Prostate gland (tissue), 2 donors: ENCODE measurements around the gene PNPLA4. TPM values are rescaled to one million over a fixed set of nuclear protein-coding genes. Genes with fewer than 3 reads are reported as not detected.

ENCODE experiments used
- DNase-seq: peaks from one replicate; pipeline ENCODE4 v3.0.0-alpha.2; 2019; ENCODE audit warnings: low spot score
- H3K27ac ChIP-seq, 2 donors: fragments of 200-600 bp; sonication (generic); 2 replicates each; pipeline ENCODE4 v1.5.1; 2017 to 2019
- H3K27me3 ChIP-seq: fragments of 200-600 bp; sonication (generic); replicated peaks from 2 replicates; pipeline ENCODE4 v1.5.1; 2019; ENCODE audit not compliant: insufficient read depth
- H3K36me3 ChIP-seq, 2 donors: fragments of 200-600 bp; sonication (generic); 1 replicate in 1 of 2; 2 replicates in 1 of 2; pipeline versions ENCODE4 v1.5.1 to v1.8.1; 2017 to 2019
- H3K4me1 ChIP-seq: fragments of 200-600 bp; sonication (generic); replicated peaks from 2 replicates; pipeline ENCODE4 v1.5.1; 2019
- H3K4me3 ChIP-seq, 2 donors: fragments of 200-600 bp; sonication (generic); 2 replicates each; pipeline ENCODE4 v1.5.1; 2017 to 2019
- H3K9me3 ChIP-seq: fragments of 200-600 bp; sonication (generic); 2 replicates; pipeline ENCODE4 v1.5.1; 2017
- POLR2A ChIP-seq: fragments of 450-650 bp; IDR thresholded peaks from one replicate; pipeline ENCODE4 v1.6.1; 2016; ENCODE audit warnings: antibody characterized with exemption, mild to moderate bottlenecking
- POLR2AphosphoS5 ChIP-seq: sonication (generic); formaldehyde crosslinking; IDR thresholded peaks from one replicate; pipeline ENCODE4 v1.6.1; 2017; ENCODE audit warnings: antibody characterized with exemption
- WGBS: methylation state at CpG from one replicate; pipeline ENCODE4 v1.1.5; 2018; 5-methylcytosine and 5-hydroxymethylcytosine counted together
- intact Hi-C: fragments of 100-400 bp; cut with DNase I; formaldehyde crosslinking; loops from one replicate; pipeline ENCODE4 v1.14.2; 2022
- total RNA-seq, 2 donors: library from RNA; depleted of rRNA; stranded (reverse); fragments of >200 nt; gene quantifications; one replicate each; pipeline ENCODE4 v1.1.0, GENCODE V29; 2016
- TF ChIP-seq, protein P1 (sequence below), 4 experiments: fragments of 200-600 bp in 2 of 4; fragments of 450-650 bp in 2 of 4; sonication (generic) in 2 of 4; IDR thresholded peaks; 1 replicate in 3 of 4; 2 replicates in 1 of 4; pipeline ENCODE4 v1.5.1; 2016 to 2019; ENCODE audit warnings: antibody characterized with exemption in 4 of 4, mild to moderate bottlenecking in 2 of 4, moderate library complexity in 2 of 4

PNPLA4 gene, protein sequence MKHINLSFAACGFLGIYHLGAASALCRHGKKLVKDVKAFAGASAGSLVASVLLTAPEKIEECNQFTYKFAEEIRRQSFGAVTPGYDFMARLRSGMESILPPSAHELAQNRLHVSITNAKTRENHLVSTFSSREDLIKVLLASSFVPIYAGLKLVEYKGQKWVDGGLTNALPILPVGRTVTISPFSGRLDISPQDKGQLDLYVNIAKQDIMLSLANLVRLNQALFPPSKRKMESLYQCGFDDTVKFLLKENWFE
- 10 to 100 TPM; 23.1 to 29.0 TPM for total RNA-seq

DNA sequence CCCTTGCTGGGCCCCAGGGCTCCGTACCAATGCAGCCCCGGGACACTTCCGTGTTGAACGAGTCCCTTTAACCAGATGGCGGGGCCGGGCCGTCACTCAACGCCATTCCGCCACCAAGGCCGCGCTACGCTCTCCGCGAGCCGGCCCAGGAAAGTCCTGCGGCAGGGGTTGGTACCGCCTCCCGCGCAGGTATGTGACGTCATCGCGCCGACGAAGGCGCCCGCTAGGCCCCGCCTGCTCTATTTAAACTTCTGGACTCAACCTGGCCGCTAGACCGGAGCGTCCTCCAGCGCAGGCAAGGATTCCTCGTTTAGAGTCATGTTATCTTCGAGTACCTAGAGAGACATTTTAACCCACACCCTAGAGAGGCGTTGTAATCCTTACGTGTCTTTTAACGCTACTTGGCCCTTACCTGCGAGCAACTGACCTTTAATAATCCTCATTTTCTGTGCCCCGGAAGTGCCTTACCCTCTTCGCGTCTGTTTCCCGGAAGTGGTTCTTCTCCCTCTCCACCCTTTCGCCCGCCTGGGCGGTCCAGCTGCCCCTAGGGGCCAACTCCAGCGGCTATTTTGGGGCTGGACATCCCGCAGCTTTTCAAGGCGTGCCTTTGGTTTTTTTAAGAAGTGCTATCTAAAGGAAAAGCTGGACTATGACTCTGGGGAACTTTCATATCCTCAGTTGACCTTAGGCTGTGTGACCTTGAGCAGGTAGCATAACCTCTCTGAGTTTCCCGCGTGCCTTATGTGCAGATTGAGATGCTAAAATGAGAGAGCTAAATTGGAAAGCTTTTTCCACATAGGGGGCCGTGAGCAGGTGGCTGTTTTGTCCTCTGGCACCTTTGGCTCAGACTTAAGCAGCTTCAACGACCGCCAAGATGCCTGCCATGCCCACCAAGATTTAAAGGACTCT lies at the start of gene PNPLA4:
Gene PNPLA4, minus strand, starts transcription at position 155 of the 909 bp plus-strand sequence. CDS start 1,294 bp downstream, outside the sequence.
- Histone ChIP-seq H3K4me3 (peak within 1 kb of the TSS; percentile 43 to 45), H3K27ac (peak within 1 kb of the TSS; percentile 69 to 75), H3K27me3 (no peaks in the 10 kb centered on the region), H3K4me1 (no peaks in the 10 kb centered on the region), H3K9me3 (no peaks in the 10 kb centered on the region), H3K36me3 (no peaks in the 10 kb centered on the region)
- DNase-seq = peak; percentile 74
- intact Hi-C loops = no loop called here
- TF ChIP-seq POLR2A (peak; percentile 33), POLR2AphosphoS5 (peak; percentile 71)
- TF ChIP-seq, protein P1, sequence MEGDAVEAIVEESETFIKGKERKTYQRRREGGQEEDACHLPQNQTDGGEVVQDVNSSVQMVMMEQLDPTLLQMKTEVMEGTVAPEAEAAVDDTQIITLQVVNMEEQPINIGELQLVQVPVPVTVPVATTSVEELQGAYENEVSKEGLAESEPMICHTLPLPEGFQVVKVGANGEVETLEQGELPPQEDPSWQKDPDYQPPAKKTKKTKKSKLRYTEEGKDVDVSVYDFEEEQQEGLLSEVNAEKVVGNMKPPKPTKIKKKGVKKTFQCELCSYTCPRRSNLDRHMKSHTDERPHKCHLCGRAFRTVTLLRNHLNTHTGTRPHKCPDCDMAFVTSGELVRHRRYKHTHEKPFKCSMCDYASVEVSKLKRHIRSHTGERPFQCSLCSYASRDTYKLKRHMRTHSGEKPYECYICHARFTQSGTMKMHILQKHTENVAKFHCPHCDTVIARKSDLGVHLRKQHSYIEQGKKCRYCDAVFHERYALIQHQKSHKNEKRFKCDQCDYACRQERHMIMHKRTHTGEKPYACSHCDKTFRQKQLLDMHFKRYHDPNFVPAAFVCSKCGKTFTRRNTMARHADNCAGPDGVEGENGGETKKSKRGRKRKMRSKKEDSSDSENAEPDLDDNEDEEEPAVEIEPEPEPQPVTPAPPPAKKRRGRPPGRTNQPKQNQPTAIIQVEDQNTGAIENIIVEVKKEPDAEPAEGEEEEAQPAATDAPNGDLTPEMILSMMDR (IDR thresholded peaks at IDR 0.05) = peak in 2 of 4 experiments; percentile 22 to 26
- 7% methylated on average over 43 of the region's 52 CpGs for WGBS

DNA sequence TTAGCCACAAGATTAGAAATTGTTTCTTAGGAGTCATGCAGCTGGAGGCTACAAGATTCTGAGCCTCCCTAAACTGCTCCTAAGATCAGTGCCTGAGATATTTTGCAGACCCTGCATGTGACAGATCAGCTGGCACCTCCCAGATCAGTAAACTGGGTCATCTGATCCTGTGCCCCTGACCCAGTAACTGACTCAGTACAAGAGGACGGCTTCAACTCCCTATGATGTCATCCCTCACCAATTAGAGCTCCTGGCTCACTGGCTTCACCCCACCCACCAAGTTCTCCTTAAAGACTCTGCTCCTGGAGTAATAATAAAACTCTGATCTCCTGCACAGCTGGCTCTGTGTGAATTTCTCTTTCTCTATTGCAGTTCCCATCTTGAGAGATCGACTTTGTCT lies 45.4 kb upstream of the PNPLA4 start:
- H3K4me3 ChIP-seq = no peak overlapping the region
- intact Hi-C loops = no loop called here
- DNase-seq = no peak
- no peak overlapping the region for H3K27ac ChIP-seq
- H3K4me1 ChIP-seq = no peaks in the 10 kb centered on the region
- 75% methylated on average over 2 of the region's 2 CpGs for WGBS
- H3K27me3 ChIP-seq = no peaks in the 10 kb centered on the region
- TF ChIP-seq POLR2AphosphoS5 (no peak), POLR2A (no peak)
- TF ChIP-seq, protein P1 (IDR thresholded peaks at IDR 0.05) = no peak
- no peaks in the 10 kb centered on the region for H3K36me3 ChIP-seq
- no peaks in the 10 kb centered on the region for H3K9me3 ChIP-seq

DNA sequence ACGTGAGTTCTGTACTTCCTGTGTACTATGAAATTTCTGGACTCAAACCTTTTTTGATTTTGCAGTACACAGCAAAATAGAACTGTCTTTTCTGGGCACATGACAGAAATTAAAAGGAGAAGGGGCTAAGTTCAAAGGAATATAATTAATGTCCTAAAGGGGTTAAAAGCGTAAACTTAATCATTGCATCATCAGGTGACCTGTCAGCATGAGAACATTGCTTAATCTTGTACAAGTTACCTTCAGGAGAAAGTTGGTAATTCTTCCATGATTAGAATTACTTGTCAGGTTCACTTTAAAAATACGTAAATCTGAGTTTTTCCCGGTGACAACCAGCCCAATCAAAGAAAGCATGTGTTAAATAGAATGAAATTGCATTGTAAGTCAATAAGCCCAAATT lies 43.2 kb upstream of the PNPLA4 start:
- H3K27ac ChIP-seq = no peak overlapping the region
- TF ChIP-seq POLR2A = no peak
- no peak for TF ChIP-seq POLR2AphosphoS5
- TF ChIP-seq, protein P1 (IDR thresholded peaks at IDR 0.05) = no peak
- no peak for DNase-seq
- no peak overlapping the region for H3K4me3 ChIP-seq
- H3K4me1 ChIP-seq = no peaks in the 10 kb centered on the region
- H3K36me3 ChIP-seq = no peaks in the 10 kb centered on the region
- intact Hi-C loops = no loop called here
- H3K27me3 ChIP-seq = no peaks in the 10 kb centered on the region
- 95% methylated on average over 4 of the region's 4 CpGs for WGBS
- no peaks in the 10 kb centered on the region for H3K9me3 ChIP-seq

DNA sequence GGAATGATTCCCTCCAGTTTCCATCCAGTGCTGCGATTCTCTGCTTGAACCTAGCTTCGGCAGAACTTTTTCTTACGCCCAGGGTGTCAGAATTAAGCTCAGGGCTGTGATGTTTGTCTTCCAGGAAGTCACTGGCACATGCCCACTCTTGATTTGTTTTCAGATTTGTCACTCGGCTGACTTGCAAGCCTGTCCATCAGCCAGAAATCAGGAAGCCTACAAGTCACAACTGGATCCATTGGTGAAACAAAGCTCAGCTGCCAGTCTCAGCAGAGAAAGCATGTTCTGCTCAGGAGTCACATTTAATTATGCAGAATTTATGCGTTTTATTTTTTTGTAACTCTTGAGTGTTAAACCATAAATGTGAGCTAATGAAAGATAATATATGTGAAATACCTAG lies 38.2 kb upstream of the PNPLA4 start:
- Histone ChIP-seq H3K27me3 (no peaks in the 10 kb centered on the region), H3K4me1 (no peaks in the 10 kb centered on the region), H3K9me3 (no peaks in the 10 kb centered on the region), H3K27ac (no peak overlapping the region), H3K36me3 (no peaks in the 10 kb centered on the region), H3K4me3 (no peak overlapping the region)
- WGBS = 74% methylated on average over 5 of the region's 5 CpGs
- intact Hi-C loops = no loop called here
- no peak for DNase-seq
- TF ChIP-seq POLR2AphosphoS5 = no peak
- TF ChIP-seq, protein P1 (IDR thresholded peaks at IDR 0.05) = no peak
- TF ChIP-seq POLR2A = no peak
